ENCODE results near the gene SSTR5.

The SSTR5 gene
- 0 to 0.77 (median 0) reads per million in 17 experiments for total RNA-seq

DNA sequence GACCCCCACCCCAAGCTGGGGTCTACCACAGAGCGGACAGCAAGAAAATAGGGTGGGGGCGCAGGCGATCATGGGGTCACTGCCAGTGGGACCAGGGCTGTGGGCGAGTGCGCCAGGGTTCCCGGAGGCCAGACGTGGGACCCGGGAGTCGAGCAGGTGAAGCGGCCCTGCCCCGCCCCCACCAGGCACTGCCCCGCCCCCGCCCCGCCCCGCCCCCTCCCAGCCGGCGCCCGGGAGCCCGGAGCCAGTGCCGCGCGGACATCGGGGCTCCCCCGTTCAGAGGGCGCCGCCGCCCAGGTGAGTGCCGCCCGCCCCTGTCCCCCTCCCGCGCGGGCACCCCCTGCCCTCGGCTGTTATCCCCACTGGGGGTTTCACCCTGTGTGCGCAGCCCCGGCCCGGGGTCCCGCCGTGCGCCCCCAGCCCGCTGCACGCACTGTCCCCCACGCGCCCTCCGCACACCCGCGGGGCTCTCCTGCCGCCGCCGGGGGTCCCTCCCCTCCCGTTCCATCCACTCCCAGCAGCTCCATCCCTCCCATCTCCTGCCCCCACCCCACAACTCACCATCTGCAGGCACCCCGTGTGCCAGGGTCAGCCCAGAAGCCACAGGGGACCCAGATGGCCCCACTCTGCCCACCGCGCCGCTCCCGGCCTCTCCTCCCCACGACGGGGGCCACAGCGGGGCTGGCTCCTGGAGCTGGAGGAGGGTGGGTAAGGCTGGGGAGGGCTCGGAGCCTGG is at the start of gene SSTR5:
TSS of gene SSTR5 (plus strand) at position 222 of the 736 bp plus-strand sequence. CDS start 6,122 bp downstream, outside the sequence.
- DNase-seq, result no peak

DNA sequence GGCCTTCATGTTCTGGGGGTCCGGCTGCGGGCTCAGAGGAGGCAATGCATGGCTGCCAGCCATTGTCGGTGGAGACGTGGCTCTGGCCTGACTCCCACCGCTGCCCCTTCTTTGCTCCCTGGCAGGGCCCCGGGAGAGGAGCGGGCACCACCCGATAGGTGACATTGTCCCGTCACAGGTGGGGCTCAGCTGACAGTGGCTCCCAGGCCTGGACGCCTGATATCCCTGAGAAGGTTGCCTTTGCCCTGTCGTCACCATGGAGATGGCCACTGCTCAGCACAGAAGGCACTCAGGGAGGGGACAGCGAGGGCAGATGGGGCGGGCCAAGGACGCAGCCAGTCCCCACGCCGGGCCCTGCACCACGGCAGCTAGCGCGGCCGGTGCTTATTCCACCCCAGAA is 48.4 kb upstream of the SSTR5 start:
- DNase-seq, result no peak

DNA sequence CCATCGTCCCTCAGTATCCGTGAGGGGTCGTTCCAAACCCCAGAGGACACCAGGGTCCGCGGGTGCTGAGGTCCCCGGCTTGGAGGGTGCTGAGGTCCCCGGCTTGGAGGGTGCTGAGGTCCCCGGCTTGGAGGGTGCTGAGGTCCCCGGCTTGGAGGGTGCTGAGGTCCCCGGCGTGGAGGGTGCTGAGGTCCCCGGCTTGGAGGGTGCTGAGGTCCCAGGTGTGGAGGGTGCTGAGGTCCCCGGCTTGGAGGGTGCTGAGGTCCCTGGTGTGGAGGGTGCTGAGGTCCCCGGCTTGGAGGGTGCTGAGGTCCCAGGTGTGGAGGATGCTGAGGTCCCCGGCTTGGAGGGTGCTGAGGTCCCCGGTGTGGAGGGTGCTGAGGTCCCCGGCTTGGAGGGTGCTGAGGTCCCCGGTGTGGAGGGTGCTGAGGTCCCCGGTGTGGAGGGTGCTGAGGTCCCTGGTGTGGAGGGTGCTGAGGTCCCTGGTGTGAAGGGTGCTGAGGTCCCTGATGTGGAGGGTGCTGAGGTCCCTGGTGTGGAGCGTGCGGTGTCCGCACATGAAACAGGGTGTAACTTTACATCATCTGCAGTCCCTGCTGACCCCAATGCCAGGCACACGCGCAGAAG is 47.3 kb upstream of the SSTR5 start:
- peak in 1 of 4 experiments; percentile 26 for DNase-seq

GRCh38 chr16:1026057-1026783 is 46.3 kb upstream of the SSTR5 start:
- DNase-seq, result no peak

GRCh38 chr16:1026784-1027500 is 45.6 kb upstream of the SSTR5 start:
- no peak for DNase-seq

DNA sequence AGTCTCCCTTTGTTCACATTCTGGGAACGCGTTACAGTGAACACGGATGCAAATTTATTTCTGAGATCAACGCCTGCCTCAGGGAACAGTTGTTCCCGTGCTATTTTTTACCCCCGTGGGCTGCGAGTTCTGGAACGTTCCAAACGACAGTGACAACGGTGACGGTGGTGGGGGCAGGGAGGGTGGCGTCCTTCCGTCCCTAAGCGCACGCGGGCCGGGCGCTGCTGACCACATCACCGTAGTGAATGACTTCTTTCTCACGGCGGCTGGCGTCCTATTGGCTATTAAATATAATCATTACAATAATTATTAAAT is 45.1 kb upstream of the SSTR5 start:
- no peak for DNase-seq

- no peak for DNase-seq
Observed at GRCh38 chr16:1028056-1028455, 44.5 kb upstream of the SSTR5 start.

DNA sequence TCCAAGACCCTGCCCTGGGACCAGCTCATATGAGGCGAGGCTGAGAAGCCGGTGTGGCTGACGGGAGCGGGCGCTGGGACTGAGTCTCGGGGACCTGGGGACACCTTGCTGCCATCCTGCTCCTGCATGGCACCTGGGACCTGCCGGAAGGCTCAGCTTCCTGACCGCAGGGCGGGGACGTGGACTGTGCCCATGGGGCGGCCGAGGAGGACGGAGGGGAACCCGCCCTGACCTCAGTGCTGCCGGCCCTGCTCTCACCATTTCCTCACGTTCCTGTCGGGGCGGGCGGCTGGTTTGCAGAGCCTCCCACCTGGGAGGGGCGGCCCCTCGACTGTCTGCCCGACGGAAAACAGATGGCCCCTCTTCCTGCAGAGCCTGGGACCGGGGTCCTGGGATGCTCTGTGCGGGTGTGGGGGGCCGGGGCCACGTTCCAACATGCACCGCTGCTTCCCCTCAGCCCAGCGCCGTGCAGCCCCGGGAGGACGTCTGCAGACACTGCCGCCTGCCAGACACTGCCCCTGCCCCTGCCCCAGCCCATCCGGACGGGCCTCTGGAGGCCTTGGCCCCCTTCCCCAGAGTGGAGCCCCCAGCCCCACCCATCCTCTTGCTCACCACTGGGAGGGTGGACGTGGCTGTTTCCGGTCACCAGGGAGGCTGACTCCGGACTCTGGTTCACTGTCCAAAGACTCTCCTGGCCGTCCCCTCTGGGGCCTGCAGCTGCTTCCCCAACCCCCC is 43.9 kb upstream of the SSTR5 start:
- DNase-seq, result no peak

GRCh38 chr16:1029259-1029545 is 43.3 kb upstream of the SSTR5 start:
- no peak for DNase-seq

DNA sequence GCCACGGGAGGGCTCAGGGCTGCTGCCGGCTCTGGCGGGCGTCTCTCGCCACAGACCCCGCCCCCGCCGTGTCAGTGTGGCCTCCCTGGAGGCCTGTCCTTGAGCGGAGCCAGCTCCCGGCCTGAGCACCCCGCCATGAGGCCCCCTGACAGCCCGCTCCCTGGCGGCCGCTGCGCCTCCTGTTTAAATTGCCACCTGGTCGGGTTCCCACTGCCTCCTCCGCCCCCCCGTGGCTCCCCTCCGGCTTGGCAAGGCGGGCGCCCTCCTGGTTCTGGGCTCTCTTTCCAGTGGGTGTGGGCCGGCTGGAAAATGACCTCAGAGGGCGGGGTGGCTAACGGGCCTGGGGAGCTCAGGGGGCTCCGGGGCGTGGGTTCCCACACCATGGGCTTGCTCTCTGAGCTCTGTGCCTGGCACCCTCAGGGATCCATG is 42.1 kb upstream of the SSTR5 start:
- DNase-seq, result no peak

DNA sequence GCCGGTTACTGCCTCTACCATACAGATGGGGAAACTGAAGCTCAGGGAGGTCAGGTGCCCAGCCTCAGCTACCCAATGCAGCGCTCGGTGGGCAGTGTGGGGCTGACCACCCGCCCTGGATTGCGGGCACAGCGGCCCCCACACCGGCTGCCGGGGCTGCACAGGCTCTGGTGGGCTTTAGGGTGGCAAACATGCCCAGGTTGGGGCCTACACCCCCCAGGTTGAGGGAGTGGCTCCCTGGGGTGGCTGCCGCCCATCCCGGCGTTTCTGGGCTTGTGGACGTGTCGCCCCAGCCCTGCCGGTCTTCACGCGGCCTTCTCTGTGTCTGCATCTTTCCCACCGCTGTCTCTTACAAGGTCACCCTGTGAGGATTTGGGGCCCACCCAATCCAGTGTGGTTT is 40.9 kb upstream of the SSTR5 start:
- no peak for DNase-seq

DNA sequence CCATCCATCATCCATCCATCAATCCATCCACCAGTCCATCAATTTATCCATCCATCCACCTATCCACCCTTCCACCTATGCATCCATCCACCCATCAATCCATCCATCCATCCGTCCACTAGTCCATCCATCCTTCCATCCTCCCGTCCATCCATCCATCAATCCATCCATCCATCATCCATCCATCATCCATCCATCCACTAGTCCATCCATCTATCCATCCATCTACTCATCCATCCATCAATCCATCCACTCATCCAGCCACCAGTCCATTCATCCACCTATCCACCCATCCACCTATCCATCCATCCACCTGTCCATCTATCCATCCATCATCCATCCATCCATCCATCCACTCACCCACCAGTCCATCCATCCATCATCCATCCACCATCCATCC is 39.9 kb upstream of the SSTR5 start:
- DNase-seq, result no peak

GRCh38 chr16:1033128-1033679 is 39.3 kb upstream of the SSTR5 start:
- DNase-seq, result no peak

DNA sequence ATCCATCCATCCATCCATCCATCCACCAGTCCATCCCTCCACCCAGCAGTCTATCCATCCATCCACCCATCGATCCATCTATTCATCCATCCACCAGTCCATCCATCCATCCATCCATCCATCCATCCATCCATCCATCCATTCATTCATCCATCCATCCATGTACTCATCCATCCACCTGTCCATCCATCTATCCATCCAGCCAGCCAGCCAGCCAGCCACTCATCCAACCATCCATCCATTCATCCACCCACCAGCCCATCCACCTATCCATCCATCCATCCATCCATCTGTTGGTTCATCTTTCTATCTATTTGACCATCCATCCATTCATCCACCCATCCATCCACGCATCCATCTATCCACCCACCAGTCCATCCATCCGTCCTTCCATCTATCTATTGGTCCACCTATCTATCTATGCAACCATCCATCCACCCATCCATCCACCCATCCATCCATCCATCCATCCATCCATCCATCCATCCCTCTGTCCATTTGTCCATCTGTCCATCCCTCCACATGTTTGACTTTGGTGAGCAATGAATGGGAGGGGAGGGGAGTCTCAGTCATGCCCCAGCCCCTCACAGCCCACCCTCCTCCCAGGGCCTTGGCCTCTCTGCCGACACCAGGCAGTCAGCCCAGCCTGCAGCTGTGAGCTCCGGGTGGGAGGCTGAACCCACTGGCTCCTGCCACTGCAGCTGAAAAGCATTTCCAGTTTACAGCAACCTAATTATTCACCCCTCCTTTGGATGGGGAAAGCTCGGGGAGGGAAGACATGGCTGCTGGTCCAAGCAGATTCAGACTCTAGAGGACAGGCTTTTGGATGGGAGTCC is 38.1 kb upstream of the SSTR5 start:
- DNase-seq, result no peak

- no peak for DNase-seq
Observed at GRCh38 chr16:1035066-1035415, 37.5 kb upstream of the SSTR5 start.

DNA sequence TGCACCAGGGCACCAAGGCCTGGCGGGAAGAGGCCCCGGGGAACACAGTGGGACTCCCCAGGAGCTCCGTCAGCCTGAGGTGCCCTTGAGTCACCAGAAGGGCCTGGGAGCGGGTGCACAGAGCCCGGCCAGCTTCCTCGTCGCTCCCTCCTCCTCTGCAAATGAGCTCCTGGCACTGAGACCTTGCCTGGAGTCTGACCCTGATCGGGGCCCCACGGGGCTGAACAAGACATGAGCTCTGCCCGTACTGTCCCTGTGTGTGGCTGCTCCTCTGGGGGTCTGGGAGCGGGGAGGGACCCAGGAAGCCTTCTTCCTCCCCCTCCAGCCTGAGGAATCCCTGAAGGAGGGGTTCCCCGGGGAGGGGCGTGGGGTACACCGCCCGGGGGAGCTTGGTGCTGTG is 36.4 kb upstream of the SSTR5 start:
- DNase-seq, result no peak

- peak in 3 of 4 experiments; percentile 10 to 31 (median 16) for DNase-seq
Observed at GRCh38 chr16:1036726-1037393, 35.7 kb upstream of the SSTR5 start.

GRCh38 chr16:1037394-1038257 is 34.9 kb upstream of the SSTR5 start:
- DNase-seq, result no peak

GRCh38 chr16:1038932-1039331 is 33.6 kb upstream of the SSTR5 start:
- DNase-seq, result no peak

DNA sequence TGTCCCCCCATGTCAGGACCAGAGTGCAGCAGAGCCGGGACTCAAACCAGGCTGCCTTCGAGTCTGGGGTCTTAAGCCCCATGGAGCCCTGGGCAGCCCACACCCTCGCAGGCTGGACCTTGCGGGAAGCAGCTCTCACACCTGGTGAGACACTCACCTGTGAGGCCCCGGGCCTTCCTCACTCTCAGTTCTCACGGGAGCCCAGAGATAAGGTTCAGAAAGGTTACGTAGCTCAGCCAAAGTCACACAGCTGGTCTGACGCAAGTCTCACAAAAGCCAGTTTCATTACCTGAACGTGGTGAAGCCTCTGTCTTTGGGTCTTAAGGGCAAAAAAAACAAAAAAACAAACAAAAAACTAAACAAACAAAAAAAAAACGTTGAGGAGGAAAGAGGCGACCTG is 32.8 kb upstream of the SSTR5 start:
- no peak for DNase-seq

Measured in suppressor macrophage (primary cell).